Stimulated activated CD4-positive, alpha-beta T cell treated with anti-CD3 and anti-CD28 coated beads, Interleukin-1b, Interleukin-23, amount 100 ng/mL, for 48 hours (primary cell): ENCODE measurements around the gene SLC27A1.
A peak's percentile ranks its signal among the peaks of the same experiment; 100 is the strongest.
"Not testable (repeated sequence)": the region's sequence is repeated elsewhere in the genome, so short reads cannot be mapped to it uniquely, and the experiment has no call there.

ENCODE experiments used
- DNase-seq: peaks from one replicate; pipeline ENCODE4 v3.0.0-alpha.2; 2020

SLC27A1 gene

DNA sequence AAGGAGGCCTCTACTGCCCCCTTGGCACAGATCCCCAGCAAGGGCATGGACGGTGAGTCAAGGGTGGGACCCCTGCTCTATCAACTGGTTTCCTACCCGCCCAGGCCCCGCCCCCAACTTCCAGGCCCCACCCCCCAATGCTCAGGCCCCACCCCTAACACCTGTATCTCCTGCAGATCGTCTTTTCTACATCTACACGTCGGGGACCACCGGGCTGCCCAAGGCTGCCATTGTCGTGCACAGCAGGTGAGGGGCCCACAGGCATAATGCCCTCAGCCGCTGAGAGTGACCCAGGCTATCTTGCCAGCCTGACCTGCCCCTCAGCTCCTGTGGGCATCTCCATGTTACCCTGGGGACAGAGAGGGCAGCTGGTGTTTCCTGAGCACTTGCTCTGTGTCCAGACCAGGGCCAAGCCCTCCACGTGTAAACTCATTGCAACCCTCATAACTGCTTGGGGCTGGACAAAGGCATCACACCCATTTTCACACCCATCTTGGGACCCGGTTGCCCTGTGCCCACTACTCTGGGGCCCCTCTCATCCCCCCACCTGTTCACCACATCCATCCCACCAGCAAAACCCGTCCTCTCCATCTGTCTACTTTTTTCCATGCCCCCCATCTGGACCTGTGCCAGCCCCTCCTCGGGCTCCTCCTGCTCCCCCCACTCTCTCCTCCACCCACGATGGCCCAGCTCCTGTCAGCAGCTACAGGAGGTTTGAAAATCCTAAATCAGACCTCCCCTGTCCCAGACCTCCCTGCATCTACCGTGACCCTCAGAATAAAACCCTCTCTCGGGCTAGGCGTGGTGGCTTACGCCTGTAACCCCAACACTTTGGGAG is 17.2 kb downstream of the SLC27A1 start:
- no peak for DNase-seq

DNA sequence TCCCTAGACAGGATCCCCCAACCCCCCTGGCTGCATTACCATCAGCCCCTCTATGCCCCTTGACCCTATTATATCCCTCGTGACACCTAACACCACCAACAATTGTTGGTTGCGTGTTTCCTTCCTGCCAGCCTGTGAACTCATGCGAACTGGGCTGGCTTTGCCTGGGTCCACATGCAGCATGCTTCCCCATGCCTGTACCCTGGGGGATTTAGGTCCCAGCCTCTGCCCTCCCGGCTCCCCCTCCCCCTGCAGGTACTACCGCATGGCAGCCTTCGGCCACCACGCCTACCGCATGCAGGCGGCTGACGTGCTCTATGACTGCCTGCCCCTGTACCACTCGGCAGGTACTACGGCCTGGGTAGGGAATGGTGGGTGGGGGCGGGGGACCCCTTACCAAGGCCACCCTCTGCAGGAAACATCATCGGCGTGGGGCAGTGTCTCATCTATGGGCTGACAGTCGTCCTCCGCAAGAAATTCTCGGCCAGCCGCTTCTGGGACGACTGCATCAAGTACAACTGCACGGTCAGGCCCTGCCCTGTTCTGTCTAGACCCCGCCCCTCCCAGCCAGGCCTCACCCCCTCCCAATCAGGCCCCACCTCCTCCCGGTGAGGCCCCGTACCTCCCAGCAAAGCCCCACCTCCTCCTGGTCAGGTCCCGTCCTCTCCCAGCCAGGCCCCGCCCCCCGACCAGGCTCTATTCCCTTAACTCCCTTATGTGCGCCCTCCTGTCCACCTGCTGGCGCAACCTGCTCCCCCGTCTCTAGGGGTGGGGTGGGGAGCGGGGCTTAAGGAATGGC is 18.5 kb downstream of the SLC27A1 start:
- peak; percentile 89 for DNase-seq

DNA sequence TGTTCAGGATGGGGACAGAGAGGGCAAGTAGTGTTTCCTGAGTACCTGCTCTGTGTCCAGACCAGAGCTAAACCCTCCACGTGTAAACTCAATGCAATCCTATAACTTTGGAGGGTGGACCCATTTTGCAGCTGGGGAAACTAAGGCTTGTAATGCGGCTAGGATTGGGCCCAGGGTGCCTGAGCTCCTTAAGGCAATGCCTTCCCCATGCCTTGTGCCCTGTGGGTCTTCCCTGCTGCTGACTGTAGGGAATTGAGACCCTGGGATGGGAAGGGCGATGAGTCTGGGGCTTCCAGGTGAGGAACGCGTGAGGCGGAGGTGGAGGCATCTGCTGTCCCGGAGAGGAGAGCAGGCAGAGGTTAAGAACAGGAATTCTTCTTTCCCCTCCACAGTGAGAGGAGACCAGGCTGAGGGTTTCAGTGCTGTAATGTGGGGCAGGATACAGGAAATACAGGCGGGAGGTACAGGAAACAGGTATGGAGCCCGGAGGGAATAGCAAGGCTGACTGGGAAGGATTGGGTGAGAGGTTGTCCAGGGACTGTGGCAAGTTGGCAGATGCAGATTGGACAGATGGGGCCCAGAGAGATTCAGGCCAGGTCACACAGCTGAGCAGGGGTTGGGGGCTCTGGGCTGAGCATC is 19.2 kb downstream of the SLC27A1 start:
- DNase-seq, result no peak

- DNase-seq, result no peak
Measured at GRCh38 chr19:17490411-17490810, 20.1 kb downstream of the SLC27A1 start.

DNA sequence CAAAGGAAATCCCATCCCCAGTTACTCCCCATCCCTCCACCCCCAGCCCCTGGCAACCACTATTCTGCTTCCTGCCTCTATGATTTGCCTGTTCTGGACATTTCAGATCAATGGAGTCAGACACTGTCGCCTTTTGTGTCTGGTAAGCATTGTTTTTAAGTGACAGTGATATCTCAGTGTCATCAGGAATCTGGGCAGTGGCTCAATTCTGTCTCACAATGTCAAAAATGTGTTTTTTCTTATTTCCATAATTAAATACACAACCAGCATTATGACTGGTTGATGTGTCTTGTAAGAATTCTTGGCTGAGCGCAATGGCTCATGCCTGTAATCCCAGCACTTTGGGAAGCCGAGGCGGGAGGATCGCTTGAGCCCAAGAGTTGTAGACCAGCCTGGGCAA is 21.0 kb downstream of the SLC27A1 start:
- no peak for DNase-seq

- no peak for DNase-seq
Measured at GRCh38 chr19:17495639-17496296, 25.4 kb downstream of the SLC27A1 start.

- DNase-seq, result peak; percentile 86
Measured at GRCh38 chr19:17496337-17496997, 26.1 kb downstream of the SLC27A1 start.

- no peak for DNase-seq
Measured at GRCh38 chr19:17497149-17497798, 26.9 kb downstream of the SLC27A1 start.

- not testable (repeated sequence) for DNase-seq
Measured at GRCh38 chr19:17499025-17499424, 28.7 kb downstream of the SLC27A1 start.

- no peak for DNase-seq
Measured at GRCh38 chr19:17499648-17500446, 29.5 kb downstream of the SLC27A1 start.

DNA sequence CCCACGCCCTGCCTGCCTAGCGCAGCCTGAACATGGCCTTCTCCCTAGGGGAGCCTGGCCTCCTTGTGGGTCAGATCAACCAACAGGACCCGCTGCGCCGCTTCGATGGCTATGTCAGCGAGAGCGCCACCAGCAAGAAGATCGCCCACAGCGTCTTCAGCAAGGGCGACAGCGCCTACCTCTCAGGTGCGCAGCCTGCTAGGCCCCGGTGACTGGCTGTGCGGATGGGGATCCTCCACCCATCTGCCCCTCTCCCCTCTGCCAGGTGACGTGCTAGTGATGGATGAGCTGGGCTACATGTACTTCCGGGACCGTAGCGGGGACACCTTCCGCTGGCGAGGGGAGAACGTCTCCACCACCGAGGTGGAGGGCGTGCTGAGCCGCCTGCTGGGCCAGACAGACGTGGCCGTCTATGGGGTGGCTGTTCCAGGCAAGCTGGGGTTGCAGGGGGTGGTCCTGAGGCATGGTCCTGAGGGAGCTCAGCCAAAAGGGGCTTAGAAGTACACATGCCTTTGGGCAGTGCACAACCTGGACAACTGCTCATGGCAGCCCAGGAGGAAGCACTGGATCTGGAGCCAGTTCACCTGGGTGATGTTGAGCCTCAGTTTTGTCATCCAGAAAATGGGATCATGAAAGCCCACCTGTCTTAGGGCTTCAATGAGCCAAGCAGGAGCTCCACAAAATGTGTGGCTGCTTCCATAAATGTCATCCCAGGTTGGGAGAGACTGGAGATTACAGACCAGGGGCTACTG is 30.3 kb downstream of the SLC27A1 start:
- no peak for DNase-seq

DNA sequence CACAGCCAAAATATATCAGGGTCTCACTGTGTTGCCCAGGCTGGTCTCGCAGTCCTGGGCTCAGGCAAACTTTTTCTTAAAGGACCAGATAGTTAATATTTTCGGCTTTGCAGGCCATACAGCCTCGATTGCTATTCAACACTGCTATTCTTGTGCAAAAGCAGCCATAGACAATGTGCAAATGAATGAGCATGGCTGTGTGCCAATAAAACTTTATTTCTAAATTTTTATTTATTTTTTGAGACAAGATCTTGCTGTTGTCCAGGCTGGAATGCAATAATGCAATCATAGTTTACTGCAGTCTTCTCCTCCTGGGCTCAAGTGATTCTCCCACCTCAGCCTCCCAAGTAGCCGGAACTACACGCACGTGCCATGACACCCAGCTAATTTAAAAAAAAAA is 32.9 kb downstream of the SLC27A1 start:
- no peak for DNase-seq

DNA sequence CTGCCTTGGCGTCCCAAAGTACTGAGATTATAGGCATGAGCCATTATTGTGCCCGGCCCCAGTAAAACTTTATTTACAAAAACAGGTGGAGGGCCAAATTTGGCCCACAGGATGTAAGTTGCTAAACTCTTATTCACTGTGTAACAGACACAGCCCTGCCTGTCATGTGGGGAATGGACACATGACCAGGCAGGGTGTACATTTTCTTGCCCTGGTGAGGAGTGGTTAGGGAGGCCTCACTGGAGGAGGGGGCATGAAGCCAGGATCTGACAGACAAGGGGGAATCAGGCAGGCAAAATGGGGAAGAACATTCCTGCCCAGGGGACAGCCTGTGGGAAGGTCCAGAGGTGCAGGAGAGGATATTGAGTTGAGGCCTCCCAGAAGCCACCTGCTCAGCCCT is 33.7 kb downstream of the SLC27A1 start:
- DNase-seq, result no peak

DNA sequence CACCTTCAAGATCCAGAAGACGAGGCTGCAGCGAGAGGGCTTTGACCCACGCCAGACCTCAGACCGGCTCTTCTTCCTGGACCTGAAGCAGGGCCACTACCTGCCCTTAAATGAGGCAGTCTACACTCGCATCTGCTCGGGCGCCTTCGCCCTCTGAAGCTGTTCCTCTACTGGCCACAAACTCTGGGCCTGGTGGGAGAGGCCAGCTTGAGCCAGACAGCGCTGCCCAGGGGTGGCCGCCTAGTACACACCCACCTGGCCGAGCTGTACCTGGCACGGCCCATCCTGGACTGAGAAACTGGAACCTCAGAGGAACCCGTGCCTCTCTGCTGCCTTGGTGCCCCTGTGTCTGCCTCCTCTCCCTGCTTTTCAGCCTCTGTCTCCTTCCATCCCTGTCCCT is 34.1 kb downstream of the SLC27A1 start:
- no peak for DNase-seq

GRCh38 chr19:17505223-17505622 is 34.9 kb downstream of the SLC27A1 start:
- no peak for DNase-seq

DNA sequence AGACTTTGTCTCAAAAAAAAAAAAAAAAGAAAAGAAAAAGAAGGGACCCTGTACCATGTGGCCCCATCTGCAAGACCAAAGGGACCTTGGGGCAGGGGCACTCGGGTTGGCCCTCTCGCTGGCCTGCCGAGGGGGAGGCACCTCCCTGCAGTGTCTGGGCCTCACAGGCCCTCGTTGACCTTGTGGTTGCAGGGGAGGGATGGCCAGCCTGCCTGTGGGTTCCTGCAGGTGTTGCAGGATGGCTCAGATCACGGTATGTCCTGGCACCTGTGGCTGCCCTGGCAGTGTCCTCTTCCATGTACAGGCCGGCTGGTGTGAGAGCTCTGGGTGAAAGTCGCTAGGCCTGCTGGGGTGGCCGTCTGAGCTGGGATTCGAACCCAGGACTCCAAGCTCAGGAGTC is 36.4 kb downstream of the SLC27A1 start:
- no peak for DNase-seq

GRCh38 chr19:17508558-17508933 is 38.2 kb downstream of the SLC27A1 start:
- not testable (repeated sequence) for DNase-seq

- no peak for DNase-seq
Measured at GRCh38 chr19:17510220-17510993, 40.1 kb downstream of the SLC27A1 start.

DNA sequence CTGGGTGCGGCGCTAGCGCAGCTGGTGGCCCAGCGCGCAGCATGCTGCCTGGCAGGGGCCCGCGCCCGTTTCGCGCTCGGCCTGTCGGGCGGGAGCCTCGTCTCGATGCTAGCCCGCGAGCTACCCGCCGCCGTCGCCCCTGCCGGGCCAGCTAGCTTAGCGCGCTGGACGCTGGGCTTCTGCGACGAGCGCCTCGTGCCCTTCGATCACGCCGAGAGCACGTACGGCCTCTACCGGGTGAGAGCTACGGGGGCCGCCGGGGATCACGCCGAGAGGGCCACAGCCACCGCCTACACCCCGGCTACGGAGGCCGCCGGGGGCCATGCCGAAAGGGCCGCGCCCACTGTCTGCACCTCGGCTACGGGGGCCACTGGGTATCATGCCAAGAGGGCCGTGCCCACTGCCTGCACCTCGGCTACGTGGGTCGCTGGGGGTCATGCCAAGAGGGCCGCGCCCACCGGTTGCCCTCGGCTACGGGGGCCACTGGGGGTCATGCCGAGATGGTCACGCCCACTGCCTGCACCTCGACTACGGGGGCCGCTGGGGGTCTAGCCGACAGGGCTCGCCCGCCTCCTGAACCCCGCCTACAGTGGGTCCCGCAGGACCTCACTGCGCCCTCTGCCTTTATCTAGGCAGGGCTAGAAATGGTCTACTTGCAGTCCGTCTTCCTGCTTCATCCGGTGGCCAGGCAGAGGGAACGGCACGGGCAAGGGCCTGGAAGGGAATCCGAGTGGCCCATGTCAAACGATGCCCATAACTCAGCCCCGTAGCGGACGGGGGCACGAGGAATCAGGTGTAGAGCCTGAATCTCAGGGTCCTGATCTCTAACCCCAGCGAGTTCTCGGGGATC is 41.6 kb downstream of the SLC27A1 start:
- DNase-seq, result peak; percentile 90
